ENCODE data around the gene FAAH.

FAAH gene

GRCh38 chr1:46451948-46452930 lies 58.1 kb downstream of the FAAH start:
- no peak for DNase-seq

DNA sequence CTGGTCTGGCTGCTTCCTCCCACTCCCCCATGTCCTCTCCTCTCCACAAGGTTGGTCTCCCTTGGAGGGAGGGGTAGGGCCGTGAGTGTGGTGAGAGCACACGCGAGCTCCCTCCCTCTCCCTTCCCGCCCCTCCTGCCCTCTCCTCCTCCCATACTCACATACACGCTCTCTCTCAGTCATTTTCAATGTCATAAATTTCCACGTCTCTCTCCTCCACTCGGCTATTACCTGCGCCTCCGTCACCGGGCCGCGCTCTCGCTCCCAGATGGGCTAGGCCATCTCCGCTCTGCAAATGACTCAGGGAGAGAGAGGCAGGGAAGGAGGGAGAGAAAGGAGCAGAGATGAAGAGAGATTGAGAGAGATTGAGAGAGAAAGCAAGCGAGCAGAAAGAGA lies 58.8 kb downstream of the FAAH start:
- DNase-seq: no peak

GRCh38 chr1:46453449-46453848 lies 59.3 kb downstream of the FAAH start:
- no peak for DNase-seq

- DNase-seq: no peak
These were observed 61.8 kb downstream of the FAAH start for GRCh38 chr1:46455951-46456350.

DNA sequence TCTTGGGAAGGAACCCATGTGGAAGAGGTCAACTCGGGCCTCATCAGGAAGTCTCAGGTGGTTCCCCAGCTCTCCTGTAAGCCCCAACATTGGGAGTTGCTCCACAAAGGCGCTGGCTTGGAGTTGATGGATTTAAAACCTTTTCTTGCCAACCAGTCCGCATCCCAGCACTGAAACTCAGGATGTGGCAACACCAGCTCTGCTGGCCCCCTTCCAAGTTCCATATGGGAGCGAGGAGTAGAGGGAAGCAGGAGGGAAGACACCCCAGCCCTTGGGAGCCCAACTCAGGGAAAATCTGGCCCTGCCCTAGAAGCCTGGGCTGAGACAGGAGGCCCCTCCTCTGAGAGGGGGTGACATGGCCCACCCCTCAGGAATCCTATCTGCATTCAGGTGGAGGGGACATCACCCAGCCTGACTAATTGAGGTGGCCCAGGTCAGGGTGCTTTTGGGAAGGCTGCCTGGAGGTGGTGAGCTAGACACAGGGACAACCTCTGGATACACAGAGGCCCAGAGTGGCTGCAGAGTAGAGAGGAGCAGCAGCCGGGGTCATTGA lies 62.4 kb downstream of the FAAH start:
- no peak for DNase-seq

GRCh38 chr1:46457178-46457577 lies 63.1 kb downstream of the FAAH start:
- DNase-seq: no peak

GRCh38 chr1:46458190-46458589 lies 64.1 kb downstream of the FAAH start:
- DNase-seq: no peak

- DNase-seq: no peak
These were observed 64.7 kb downstream of the FAAH start for GRCh38 chr1:46458846-46459245.

DNA sequence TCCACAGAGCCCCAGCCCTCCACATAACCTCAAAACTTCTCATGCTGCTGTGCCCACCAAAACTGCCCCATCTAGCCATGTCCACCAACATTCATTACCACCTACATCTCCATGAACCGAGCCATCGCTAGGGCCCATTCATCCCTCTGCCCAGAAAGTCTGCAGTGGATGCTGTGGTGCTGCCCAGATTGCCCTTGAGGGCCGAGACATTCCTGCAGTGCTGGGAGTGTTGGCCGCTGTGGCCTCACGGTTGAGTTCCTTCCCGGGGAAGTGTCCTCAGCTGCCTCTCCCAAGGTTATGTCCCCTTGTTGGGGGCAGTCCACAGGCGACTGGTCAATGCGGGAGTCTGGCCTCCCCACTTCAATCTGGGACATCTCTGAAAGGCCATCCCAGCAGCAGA lies 65.2 kb downstream of the FAAH start:
- DNase-seq: no peak

GRCh38 chr1:46461017-46461808 lies 67.1 kb downstream of the FAAH start:
- no peak for DNase-seq

- no peak for DNase-seq
These were observed 67.8 kb downstream of the FAAH start for GRCh38 chr1:46461809-46462448.
